ENCODE results near the gene ULK1.

The ULK1 gene

GRCh38 chr12:131919366-131920156 lies 25.1 kb downstream of the ULK1 start:
- no peak for DNase-seq (ENCODE audit: low read depth in 2 of 2)

GRCh38 chr12:131920157-131920508 lies 25.7 kb downstream of the ULK1 start:
- DNase-seq (ENCODE audit: low read depth in 2 of 2), result no peak

- no peak for DNase-seq (ENCODE audit: low read depth in 2 of 2)
Observed at GRCh38 chr12:131920902-131921840, 26.7 kb downstream of the ULK1 start.

DNA sequence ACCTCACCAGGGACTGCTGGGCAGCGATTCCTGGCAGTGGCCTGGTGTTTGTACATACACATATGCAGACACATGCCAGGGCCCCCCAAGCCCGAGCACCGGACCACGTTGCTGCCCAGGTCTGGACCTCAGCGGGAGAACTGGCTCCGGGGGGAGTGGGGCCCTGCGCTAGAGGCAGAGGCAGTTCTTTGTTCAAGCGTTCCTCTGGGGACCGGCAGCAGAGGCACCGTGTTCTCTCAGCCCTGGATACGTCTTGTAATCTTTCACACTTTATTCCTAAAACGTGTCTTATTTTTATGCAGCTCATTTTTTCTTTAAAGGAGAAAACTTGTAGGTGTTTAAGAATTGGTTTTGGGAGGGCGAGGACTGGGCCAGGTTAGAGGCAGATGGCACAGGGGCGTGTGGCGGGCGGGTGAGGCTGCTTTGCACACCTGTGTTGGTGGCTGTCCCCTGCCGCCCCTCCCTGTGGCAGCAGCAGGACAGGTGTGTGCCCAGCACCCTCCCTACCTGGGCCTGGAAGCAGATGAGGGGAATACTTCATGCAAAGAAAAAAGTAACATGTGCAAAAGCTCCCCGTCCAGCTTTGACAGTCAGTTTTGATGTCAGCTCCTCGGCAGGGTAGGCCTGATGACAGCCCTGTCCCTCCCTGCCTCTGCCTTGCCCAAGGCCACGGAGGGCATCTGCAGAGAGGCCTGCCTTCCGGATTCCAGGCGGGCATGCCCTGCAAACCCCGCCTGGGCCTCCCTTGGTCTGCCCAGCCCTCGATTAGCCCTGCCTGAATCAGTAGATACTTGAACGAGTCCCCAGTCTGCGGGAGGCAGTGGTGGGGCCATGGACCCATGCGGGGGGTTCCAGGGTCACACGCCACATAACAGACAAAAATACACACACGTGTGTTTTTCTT lies 27.7 kb downstream of the ULK1 start:
- no peak for DNase-seq (ENCODE audit: low read depth in 2 of 2)

DNA sequence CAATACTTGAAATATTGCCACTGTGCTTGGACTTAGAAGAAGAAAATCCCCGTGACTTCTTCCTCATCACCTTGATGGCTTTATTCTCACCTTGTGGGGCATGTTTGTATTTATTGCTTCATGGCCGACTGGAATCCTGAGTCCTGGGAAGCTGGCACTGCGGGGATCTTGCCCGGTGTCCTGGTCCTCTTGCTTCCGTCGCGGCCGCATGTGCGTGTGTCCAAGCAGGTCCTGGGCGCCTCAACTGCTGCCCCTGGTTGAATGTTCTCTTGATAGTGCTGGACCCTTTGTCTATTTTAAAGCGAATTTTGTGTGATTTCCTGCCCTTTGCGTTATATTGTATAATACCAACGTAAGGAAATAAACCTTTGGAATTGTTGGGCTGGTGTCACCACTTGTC lies 28.4 kb downstream of the ULK1 start:
- no peak for DNase-seq (ENCODE audit: low read depth in 2 of 2)

GRCh38 chr12:131923260-131923659 lies 28.8 kb downstream of the ULK1 start:
- no peak for DNase-seq (ENCODE audit: low read depth in 2 of 2)

- DNase-seq (ENCODE audit: low read depth in 2 of 2), result no peak
Observed at GRCh38 chr12:131927110-131928079, 33.0 kb downstream of the ULK1 start.

- DNase-seq (ENCODE audit: low read depth in 2 of 2), result no peak
Observed at GRCh38 chr12:131928080-131928710, 33.8 kb downstream of the ULK1 start.

GRCh38 chr12:131928711-131929580 lies 34.5 kb downstream of the ULK1 start, which contains the start of gene PUS1:
PUS1 (plus strand) TSS chr12:131929276; CDS start chr12:131929723, 447 bp downstream.
- DNase-seq (ENCODE audit: low read depth in 2 of 2), result peak; percentile 88 to 89

DNA sequence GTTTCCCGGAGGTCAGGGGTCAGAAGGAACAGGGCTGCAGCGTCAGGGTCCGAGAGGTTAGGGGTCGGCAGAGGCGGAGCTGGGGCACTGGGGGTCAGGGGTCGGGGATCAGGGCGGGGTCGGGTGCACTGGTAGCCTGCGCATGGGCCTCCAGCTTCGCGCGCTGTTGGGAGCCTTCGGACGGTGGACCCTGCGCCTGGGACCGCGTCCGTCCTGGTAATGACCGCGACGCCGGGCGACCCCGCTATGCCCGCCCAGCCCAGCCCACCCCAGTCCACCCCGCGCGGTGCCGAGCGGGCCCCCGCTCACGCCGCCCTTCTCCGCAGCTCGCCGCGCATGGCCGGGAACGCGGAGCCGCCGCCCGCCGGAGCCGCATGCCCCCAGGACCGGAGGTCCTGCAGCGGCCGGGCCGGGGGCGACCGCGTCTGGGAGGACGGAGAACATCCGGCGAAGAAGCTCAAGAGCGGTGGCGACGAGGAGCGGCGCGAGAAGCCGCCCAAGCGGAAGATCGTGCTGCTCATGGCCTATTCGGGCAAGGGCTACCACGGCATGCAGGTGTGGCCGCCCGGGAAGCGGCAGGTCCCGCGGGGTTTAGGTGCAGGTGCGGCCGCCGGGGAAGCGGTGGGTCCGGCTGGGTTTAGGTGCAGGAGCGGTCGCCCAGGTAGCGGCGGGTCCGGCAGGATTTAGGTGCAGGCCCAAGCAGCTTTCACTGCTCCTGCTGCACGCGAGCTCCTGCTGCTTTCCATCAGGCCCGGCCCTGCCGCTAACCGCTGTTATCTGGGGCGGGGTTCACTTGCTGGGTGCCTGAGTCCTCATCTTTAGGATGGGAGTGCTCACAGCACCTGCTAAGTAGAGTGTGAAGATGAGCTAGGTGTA lies 35.4 kb downstream of the ULK1 start:
- no peak for DNase-seq (ENCODE audit: low read depth in 2 of 2)

DNA sequence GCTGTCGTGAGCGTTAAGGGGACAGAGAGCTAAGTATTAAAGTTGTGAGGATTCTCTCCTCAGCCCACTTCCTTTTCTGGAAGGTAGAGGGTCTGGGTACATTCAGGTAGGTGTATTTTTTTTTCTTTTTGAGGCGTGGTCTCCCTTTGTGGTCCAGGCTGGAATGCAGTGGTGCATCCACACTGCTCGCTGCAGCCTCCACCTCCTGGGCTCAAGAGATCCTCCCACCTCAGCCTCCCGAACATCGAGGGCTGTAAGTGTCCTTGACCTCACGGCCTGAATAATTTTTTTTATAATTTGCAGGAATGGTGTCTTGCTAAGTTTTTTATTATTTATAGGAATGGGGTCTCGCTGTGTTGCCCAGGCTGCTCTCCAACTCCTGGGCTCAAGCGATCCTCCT lies 36.1 kb downstream of the ULK1 start:
- DNase-seq (ENCODE audit: low read depth in 2 of 2), result no peak

DNA sequence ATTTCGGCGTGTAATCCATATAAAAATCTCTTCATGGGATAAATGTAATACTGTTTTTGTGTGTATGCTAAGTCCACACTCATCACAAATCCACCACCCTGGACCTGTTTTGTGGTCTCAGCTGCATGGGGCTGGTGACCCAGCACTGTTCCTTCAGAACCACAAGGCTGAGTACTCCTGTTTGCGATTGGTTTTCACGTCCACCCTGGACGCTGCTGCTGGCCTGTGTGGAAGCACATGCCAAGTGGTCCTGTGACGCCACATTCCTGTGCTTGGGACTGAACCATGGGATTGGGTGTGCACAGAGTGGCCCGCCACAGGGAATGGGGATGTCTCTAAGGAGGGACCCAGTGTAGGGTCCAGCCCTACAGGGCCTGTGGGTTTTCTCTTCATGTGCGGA lies 39.0 kb downstream of the ULK1 start:
- DNase-seq (ENCODE audit: low read depth in 2 of 2), result no peak

DNA sequence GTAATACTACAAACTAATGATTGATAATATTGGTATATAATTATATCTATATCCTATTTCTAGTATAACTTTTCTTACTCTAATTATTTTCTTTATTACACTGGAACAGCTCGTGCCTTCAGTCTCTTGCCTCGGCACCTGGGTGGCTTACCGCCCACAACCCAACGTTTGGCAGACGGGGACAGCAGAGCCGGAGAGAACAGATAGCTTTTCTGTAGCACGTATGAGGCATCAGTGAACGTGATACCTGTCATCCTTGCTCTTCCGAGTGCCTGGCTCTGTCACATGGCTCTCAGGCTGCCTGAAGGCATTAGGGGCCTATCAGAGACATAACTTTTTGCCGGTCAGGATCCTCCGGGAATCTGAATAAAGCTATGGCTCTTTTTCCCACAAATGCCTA lies 40.1 kb downstream of the ULK1 start:
- no peak for DNase-seq (ENCODE audit: low read depth in 2 of 2)

GRCh38 chr12:131938082-131938481 lies 43.7 kb downstream of the ULK1 start:
- DNase-seq (ENCODE audit: low read depth in 2 of 2), result no peak

GRCh38 chr12:131939007-131939406 lies 44.6 kb downstream of the ULK1 start:
- no peak for DNase-seq (ENCODE audit: low read depth in 2 of 2)

- no peak for DNase-seq (ENCODE audit: low read depth in 2 of 2)
Observed at GRCh38 chr12:131940141-131940547, 45.7 kb downstream of the ULK1 start.

GRCh38 chr12:131941116-131941986 lies 46.9 kb downstream of the ULK1 start:
- no peak for DNase-seq (ENCODE audit: low read depth in 2 of 2)

Measured in stimulated activated CD8-positive, alpha-beta memory T cell treated with anti-CD3 and anti-CD28 coated beads, Interleukin-15, amount 100 ng/mL, for 4 hours (primary cell).